Stimulated activated CD4-positive, alpha-beta T cell treated with anti-CD3 and anti-CD28 coated beads, Interleukin-12 subunit alpha, Interleukin-12 subunit beta, amount 100 ng/mL, for 24 hours (primary cell): Measurements from ENCODE around the gene MAP1B.
"Not testable (repeated sequence)": the region's sequence is repeated elsewhere in the genome, so short reads cannot be mapped to it uniquely, and the experiment has no call there.

ENCODE experiments used
- DNase-seq, 2 experiments: peaks; one replicate each; pipeline ENCODE4 v3.0.0-alpha.2; 2020; ENCODE audit warnings: low read depth in 2 of 2

The MAP1B gene

DNA sequence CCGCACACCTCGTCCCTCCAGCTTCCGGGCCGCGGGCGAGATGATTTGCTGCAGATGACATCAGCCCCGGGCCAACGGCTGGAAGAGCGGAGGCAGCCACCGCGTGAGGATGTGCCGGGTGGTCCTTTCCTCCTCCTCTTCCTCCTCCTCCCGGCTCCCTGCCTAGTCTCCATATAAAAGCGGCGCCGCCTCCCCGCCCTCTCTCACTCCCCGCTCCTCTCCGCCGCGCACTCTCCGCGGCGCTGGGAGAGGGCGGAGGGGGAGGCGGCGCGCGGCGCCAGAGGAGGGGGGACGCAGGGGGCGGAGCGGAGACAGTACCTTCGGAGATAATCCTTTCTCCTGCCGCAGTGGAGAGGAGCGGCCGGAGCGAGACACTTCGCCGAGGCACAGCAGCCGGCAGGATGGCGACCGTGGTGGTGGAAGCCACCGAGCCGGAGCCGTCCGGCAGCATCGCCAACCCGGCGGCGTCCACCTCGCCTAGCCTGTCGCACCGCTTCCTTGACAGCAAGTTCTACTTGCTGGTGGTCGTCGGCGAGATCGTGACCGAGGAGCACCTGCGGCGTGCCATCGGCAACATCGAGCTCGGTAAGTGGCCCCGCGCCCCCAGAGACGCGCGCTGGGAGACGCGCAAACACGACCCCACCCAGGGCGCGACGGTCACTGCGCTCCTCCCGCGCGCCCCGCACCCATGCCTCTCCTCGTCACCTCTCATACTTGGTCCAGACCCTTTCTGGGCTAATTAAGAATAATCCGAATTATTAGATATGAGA is at the start of gene MAP1B:
Gene MAP1B (plus strand): TSS at position 345 of the 770 bp plus-strand sequence. CDS start 57 bp downstream, at position 402.
- DNase-seq, result no peak

- DNase-seq, result no peak
Observed at GRCh38 chr5:72057816-72058215, 49.5 kb upstream of the MAP1B start.

DNA sequence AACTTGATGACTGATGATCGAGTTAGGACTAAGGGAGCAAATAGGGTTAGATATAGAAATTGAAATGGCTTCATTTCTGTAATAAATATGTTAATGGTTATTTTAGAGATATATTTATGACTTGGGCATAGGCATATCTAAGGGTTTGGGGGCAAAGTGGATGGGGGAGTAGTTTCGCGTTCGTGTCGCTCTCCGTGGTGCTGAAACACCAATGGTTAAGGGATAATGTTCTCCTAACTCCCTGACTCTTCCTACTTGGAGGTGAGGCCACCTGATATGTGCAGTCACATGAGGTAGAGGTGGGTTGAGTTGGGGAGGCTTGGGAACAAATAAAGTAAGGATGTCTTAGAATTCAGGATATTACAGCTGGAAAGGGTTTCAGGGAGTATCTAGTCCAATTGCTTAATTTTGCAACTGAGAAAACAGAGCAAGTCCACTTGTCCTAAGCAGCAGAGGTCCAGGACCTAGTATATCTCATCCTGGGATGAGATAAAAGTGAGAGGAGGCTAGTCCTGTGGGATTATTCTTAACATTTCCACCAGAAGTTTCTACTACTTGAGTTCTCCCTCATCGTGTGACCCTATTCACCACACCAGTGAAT is 44.0 kb upstream of the MAP1B start:
- no peak for DNase-seq

- no peak for DNase-seq
Observed at GRCh38 chr5:72064801-72065570, 42.3 kb upstream of the MAP1B start.

- DNase-seq, result no peak
Observed at GRCh38 chr5:72065751-72066255, 41.5 kb upstream of the MAP1B start.

DNA sequence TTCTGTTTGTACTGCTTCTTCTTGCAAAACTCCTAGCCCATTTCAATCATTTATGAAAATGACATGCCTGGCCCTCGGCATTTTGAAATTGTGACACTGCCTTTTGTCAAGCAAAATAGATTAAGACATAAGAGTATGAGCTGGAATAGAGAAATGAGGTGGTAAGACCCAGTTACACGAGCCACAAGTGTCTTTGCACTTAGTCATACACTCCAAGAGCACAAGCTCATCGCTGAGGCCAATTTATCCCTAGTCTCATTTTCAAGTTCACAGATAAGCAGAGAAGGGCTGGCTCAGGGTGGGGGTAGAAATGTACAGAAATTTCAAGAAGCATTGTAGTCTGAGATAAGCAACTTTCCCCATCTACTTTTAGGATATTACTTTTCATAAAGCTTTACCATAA is 40.6 kb upstream of the MAP1B start:
- DNase-seq, result no peak

DNA sequence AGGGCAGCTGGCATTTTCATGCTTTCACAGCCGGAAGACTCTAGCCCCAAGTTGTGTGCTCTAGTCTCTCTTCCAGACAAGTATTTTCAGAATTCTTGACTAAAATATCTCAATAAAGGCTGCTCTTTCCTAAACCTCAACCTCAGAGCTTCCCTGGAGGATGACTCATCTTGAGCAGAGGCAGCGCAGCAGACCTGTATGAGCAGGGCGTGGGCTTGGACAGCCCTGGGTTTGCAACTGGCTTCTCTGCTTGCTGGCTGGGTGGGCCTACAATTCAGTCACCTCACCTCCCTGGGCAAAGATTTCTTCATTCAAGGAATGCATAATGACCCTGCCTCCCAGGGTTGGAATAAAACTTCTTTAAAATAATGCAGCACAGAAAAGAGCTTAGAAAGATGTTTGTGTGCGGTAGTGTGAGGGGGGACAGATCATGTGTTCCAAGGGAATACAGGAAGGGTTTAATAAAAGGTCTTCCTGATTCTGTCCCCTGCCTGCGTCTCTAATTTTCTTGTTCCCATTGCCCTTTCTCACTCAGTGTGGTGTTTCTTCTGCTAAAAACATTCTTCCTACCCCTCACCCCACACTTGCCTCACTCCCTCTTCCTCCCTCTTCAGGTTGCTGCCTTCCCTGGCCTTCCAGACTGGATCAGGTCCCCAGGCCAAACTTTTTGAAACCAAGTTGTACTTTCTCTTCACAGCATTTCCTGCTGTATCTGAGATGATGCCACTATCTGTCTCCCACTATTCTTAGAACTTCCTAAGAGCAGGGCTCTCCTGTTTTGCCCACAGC is 39.4 kb upstream of the MAP1B start:
- DNase-seq, result no peak

DNA sequence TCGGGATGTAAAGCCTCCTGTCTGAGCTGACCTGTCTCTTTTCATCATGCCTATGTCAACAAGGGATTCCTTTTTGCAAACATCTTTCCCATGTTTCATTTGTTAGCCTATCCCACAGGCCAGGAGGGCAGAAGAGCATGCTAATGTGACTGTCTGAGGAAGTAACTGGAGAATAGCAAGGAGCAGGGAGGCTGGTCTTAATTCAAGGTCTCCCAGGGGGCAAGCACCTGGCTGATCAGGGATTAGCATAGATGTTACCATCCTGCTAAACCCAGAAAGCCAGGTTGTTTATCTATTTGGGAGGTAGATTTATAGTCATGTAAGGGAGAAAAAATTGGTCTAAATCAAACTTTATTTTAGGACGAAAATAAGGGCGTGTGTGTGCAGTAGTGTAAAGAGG is 36.7 kb upstream of the MAP1B start:
- no peak for DNase-seq

DNA sequence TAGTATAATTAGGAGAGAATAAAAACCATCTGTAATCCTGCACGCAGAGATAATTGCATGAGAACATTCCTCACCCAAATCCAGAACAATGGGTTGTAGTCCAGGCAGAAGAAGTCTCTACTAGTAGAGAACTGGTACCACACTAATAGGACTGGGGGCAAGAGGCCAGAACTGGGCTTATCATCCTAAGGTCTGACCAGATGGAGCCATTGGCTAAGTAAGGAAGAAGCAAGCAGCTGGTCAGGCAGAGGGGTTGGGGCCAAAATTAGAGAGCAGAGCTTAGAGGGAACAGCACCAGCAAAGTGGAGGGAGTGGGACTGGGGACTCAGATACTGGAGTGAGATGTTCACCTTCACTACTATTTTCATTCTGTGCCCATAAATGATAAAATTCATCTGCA is 35.4 kb upstream of the MAP1B start:
- DNase-seq, result no peak

DNA sequence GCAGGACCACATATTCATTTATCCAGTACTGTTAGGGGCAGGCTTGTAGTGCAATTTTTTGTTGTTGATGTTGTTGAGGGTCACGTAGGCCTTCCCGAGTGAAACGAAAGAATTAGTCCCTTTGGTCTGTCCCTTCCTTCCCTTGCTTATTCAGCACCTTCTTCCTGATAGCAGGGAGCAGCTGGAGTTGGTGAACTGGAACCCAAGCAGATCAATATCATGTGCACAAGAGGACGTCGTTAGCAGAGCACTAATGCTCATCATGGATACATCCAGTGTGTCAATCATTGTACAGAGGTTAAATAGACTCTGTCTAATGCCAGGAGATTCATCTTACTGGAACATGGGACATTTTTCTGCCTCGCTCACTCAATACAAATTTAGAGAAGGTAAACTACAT is 33.0 kb upstream of the MAP1B start:
- DNase-seq, result no peak

- no peak for DNase-seq
Observed at GRCh38 chr5:72075461-72075860, 31.8 kb upstream of the MAP1B start.

- no peak for DNase-seq
Observed at GRCh38 chr5:72076621-72077300, 30.5 kb upstream of the MAP1B start.

DNA sequence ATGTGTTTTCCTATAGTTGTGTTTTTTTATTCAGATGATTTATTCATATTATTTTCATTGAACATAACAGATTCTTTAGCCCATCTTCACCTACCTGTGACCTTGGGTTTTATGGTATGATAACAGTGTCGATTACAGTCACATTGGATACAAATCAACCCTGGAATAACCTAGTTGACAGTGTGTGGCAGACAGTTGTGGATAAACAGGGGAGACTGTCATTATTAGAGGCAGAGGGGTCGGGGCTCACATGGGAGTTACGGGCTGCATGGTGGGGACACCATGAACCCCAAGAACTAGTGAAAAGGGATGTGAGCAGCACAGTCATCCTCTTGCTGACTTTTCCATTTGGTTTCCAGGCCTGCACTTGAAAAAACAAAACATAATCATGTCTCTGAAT is 29.9 kb upstream of the MAP1B start:
- DNase-seq, result no peak

- DNase-seq, result no peak
Observed at GRCh38 chr5:72079288-72079687, 28.0 kb upstream of the MAP1B start.

GRCh38 chr5:72082048-72082447 is 25.2 kb upstream of the MAP1B start:
- no peak for DNase-seq

DNA sequence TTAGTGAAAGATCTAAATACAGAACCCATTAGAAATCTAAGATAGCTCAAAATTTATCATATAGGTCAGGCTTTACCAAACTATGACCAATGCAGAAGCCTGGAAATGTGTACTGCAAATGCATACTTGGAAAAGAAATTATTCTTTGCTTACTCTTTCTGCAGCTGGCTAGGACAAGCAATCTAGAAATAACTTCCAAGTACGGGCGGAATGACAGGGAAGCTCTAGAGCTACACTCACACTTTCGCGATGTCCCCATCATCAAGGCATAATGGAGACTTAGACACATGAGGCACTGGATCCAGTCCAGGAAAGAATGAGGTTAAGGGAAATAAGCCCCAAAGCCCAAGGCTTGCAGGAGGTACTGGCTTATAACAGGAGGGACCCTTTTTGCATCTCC is 22.4 kb upstream of the MAP1B start:
- no peak for DNase-seq

DNA sequence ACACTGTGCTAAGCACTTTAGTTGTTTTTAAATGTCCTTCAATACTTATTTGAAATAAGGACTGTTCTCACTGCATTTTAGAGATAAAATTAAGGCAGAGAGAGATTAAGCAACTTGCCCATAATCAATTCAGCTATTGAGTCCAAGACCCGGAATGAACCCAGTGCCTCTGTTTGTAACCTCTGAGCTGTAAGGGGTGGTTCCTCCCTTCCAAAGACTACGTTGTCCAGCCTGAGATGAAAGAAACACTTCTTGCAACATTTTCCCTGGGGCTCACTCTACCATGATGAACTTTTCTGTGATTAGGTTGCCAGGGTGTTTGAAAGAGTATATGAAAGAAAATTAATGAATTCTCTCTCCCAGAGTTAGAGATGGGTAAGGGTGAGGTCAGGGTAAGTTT is 22.0 kb upstream of the MAP1B start:
- DNase-seq, result no peak

- DNase-seq, result not testable (repeated sequence)
Observed at GRCh38 chr5:72089713-72090112, 17.6 kb upstream of the MAP1B start.

DNA sequence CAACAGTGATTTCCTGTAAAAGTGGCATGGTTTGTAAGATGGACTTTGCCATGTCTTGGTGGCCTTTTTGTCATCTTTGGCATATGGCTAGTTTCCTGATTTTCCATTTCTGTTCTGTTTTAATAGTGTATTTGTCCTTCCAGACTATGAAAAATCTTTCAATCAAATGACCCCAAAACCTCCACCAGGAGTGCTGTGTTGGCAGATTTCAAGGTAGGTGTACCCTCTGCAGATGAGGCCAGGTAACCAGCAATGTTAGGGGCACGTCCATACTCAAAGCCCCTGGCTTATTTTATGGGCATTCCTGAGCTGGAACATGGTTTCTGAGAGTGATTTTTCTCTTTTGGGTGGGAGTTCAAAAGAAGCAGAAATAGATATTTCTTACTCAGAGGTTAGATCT is 15.2 kb upstream of the MAP1B start:
- DNase-seq, result no peak

DNA sequence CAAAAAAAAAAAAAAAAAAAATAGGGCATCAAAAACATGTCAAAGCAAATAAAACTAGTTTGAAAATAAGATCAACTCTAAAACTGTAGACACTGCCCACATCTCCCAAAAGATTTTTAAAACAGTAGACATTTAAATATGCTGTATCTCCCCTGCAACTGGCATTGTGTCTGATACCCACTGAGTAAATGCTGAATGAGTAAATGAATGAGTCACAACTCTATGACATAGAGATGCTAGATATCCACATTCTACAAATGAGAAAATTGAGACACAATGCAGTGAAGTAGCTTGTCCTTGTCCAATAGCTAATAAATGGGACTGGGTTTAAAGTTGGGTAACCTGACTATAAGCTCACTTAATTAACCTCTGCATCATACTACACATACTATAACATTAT is 14.1 kb upstream of the MAP1B start:
- no peak for DNase-seq

- no peak for DNase-seq
Observed at GRCh38 chr5:72093824-72094223, 13.5 kb upstream of the MAP1B start.
